ENCODE data around the gene SPOCK1.

The SPOCK1 gene

GRCh38 chr5:137491121-137491520 lies 8.0 kb downstream of the SPOCK1 start:
- DNase-seq: no peak

- DNase-seq: no peak
Measured at GRCh38 chr5:137490591-137490990, 8.5 kb downstream of the SPOCK1 start.

GRCh38 chr5:137488974-137489373 lies 10.2 kb downstream of the SPOCK1 start:
- DNase-seq: no peak

GRCh38 chr5:137488516-137488915 lies 10.6 kb downstream of the SPOCK1 start:
- no peak for DNase-seq

- no peak for DNase-seq
Measured at GRCh38 chr5:137487600-137487999, 11.5 kb downstream of the SPOCK1 start.

- DNase-seq: no peak
Measured at GRCh38 chr5:137486707-137487106, 12.4 kb downstream of the SPOCK1 start.

GRCh38 chr5:137481596-137481995 lies 17.5 kb downstream of the SPOCK1 start:
- no peak for DNase-seq

- no peak for DNase-seq
Measured at GRCh38 chr5:137478043-137478442, 21.1 kb downstream of the SPOCK1 start.

GRCh38 chr5:137470921-137471220 lies 28.3 kb downstream of the SPOCK1 start:
- no peak for DNase-seq

- no peak for DNase-seq
Measured at GRCh38 chr5:137470111-137470920, 28.8 kb downstream of the SPOCK1 start.

GRCh38 chr5:137466889-137467288 lies 32.2 kb downstream of the SPOCK1 start:
- DNase-seq: no peak

GRCh38 chr5:137465930-137466329 lies 33.2 kb downstream of the SPOCK1 start:
- no peak for DNase-seq

- DNase-seq: no peak
Measured at GRCh38 chr5:137462816-137463520, 36.2 kb downstream of the SPOCK1 start.

- no peak for DNase-seq
Measured at GRCh38 chr5:137462265-137462590, 36.9 kb downstream of the SPOCK1 start.

GRCh38 chr5:137461391-137462264 lies 37.5 kb downstream of the SPOCK1 start:
- no peak for DNase-seq

- no peak for DNase-seq
Measured at GRCh38 chr5:137454671-137455070, 44.5 kb downstream of the SPOCK1 start.

- no peak for DNase-seq
Measured at GRCh38 chr5:137453483-137454080, 45.5 kb downstream of the SPOCK1 start.

GRCh38 chr5:137450759-137451158 lies 48.4 kb downstream of the SPOCK1 start:
- DNase-seq: no peak

GRCh38 chr5:137448868-137449267 lies 50.3 kb downstream of the SPOCK1 start:
- DNase-seq: no peak

- DNase-seq: no peak
Measured at GRCh38 chr5:137446615-137447014, 52.5 kb downstream of the SPOCK1 start.

GRCh38 chr5:137446151-137446550 lies 53.0 kb downstream of the SPOCK1 start:
- DNase-seq: no peak

- no peak for DNase-seq
Measured at GRCh38 chr5:137442660-137443059, 56.5 kb downstream of the SPOCK1 start.

GRCh38 chr5:137441476-137441875 lies 57.6 kb downstream of the SPOCK1 start:
- DNase-seq: no peak
